ENCODE measurements around the gene UBR3.
"Not testable (repeated sequence)": the region's sequence is repeated elsewhere in the genome, so short reads cannot be mapped to it uniquely, and the experiment has no call there.

The UBR3 gene

DNA sequence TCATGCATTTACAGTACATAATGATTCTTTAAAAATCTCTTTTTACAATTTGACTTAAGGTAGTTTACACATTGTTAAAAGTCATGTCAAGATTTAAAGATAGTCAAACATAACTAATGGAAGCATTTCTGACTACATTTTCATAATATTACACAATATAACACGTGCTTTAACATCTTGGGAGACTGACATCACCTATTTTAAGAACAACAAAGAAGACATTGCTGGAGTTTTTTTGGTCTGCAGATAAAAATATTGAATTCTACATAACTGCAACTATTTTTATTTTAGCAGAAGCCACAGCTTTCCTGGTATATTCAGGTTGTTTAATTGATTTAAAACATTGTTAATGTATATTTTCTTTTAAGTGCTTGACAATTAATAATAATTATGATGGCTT lies 65.7 kb downstream of the UBR3 start:
- no peak overlapping the region for H3K4me3 ChIP-seq (replicated peaks; ENCODE audit: low read depth, low read length)
- H3K36me3 ChIP-seq (ENCODE audit: control insufficient read depth, insufficient read depth, low read length): no peaks in the 10 kb centered on the region
- H3K27me3 ChIP-seq (replicated peaks; ENCODE audit: control insufficient read depth, insufficient read depth, low read length): no peaks in the 10 kb centered on the region
- no peak for DNase-seq (ENCODE audit: extremely low read depth, insufficient read length)
- TF ChIP-seq, protein P1, sequence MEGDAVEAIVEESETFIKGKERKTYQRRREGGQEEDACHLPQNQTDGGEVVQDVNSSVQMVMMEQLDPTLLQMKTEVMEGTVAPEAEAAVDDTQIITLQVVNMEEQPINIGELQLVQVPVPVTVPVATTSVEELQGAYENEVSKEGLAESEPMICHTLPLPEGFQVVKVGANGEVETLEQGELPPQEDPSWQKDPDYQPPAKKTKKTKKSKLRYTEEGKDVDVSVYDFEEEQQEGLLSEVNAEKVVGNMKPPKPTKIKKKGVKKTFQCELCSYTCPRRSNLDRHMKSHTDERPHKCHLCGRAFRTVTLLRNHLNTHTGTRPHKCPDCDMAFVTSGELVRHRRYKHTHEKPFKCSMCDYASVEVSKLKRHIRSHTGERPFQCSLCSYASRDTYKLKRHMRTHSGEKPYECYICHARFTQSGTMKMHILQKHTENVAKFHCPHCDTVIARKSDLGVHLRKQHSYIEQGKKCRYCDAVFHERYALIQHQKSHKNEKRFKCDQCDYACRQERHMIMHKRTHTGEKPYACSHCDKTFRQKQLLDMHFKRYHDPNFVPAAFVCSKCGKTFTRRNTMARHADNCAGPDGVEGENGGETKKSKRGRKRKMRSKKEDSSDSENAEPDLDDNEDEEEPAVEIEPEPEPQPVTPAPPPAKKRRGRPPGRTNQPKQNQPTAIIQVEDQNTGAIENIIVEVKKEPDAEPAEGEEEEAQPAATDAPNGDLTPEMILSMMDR (IDR thresholded peaks at IDR 0.05; ENCODE audit: insufficient read depth, low read length, poor library complexity, severe bottlenecking): no peak

DNA sequence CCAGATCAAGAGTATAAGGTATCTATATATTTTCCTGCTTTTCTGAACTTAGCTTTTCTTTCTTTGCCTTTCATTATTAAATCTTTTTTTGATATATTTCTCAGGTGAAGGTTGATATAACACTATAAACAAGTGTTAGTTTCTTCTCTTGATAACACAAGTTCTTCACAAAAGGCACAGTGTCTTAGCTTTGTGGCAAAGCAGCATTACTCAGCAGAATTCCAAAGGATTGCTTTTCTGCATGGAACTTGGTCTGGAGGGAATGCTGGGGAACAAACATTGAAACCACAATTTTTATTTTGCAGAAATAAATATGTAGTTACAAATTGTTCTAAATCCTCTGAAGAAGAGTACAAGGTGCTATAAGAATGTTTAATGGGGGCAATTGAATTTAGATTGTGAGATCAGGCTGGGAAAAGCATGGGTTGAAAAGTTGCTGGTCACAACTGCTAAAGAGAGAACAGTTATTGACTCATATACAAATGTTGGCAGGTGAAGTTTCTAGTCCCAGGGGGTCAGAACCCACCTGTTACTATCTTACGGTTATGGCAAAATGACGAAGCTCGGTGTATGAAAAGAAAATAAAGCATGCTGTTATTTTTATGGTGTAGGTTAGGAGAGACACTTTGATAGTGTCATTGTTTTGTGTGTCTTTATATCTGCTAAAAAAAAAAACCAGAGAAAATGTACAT lies 68.2 kb downstream of the UBR3 start:
- Histone ChIP-seq H3K4me3 (replicated peaks; ENCODE audit: low read depth, low read length) (no peak overlapping the region), H3K36me3 (ENCODE audit: control insufficient read depth, insufficient read depth, low read length) (no peaks in the 10 kb centered on the region), H3K27me3 (replicated peaks; ENCODE audit: control insufficient read depth, insufficient read depth, low read length) (no peaks in the 10 kb centered on the region)
- TF ChIP-seq, protein P1 (IDR thresholded peaks at IDR 0.05; ENCODE audit: insufficient read depth, low read length, poor library complexity, severe bottlenecking): no peak
- no peak for DNase-seq (ENCODE audit: extremely low read depth, insufficient read length)

DNA sequence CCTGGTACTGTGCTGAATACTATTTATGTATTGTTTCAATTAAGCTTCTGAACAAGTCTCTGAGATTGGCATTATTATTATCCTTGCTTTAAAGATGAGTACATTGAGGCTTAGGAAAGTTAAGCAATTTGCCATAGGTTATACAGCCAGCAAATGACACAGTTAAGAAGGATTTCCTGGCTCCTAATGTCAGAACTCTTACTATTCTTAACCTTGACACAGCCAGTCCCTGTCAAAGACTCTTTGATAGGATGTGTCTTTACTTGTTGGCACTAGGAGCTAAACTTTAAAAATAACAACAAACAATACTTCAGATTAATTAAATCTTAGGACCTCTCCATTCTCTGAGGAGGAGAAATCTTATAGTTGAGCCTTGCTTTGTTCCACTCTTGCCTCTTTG lies 70.6 kb downstream of the UBR3 start:
- DNase-seq (ENCODE audit: extremely low read depth, insufficient read length): no peak
- Histone ChIP-seq H3K27me3 (replicated peaks; ENCODE audit: control insufficient read depth, insufficient read depth, low read length) (no peaks in the 10 kb centered on the region), H3K36me3 (ENCODE audit: control insufficient read depth, insufficient read depth, low read length) (no peaks in the 10 kb centered on the region), H3K4me3 (replicated peaks; ENCODE audit: low read depth, low read length) (no peak overlapping the region)
- TF ChIP-seq, protein P1 (IDR thresholded peaks at IDR 0.05; ENCODE audit: insufficient read depth, low read length, poor library complexity, severe bottlenecking): no peak

DNA sequence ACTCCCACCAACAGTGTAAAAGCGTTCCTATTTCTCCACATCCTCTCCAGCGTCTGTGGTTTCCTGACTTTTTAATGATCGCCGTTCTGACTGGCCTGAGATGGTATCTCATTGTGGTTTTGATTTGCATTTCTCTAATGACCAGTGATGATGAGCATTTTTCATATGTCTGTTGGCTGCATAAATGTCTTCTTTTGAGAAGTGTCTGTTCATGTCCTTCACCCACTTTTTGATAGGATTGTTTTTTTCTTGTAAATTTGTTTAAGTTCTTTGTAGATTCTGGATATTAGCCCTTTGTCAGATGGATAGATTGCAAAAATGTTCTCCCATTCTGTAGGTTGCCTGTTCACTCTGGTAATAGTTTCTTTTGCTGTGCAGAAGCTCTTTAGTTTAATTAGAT lies 72.8 kb downstream of the UBR3 start:
- H3K27me3 ChIP-seq (replicated peaks; ENCODE audit: control insufficient read depth, insufficient read depth, low read length); H3K36me3 ChIP-seq (ENCODE audit: control insufficient read depth, insufficient read depth, low read length); DNase-seq (ENCODE audit: extremely low read depth, insufficient read length); H3K4me3 ChIP-seq (replicated peaks; ENCODE audit: low read depth, low read length): not testable (repeated sequence)

DNA sequence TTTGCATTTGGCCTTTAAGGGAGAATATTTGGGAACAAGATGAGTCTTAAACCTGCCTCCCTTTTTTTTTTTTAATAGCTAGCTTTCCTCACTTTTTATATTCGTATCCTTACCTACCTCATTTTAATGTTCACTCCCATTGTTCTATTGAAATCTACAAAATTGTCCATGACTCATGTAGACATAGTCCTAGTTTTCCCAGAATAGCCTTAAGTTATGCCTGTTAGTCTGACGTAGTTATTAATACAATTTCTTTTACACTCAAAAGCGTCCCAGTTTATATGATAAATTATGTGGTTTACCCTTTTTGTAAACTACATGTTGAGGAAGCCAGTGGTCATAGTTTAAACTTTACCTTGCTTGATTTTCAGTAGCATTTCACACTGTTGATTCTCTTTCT lies 73.4 kb downstream of the UBR3 start:
- DNase-seq (ENCODE audit: extremely low read depth, insufficient read length): no peak
- H3K27me3 ChIP-seq (replicated peaks; ENCODE audit: control insufficient read depth, insufficient read depth, low read length): no peaks in the 10 kb centered on the region
- no peaks in the 10 kb centered on the region for H3K36me3 ChIP-seq (ENCODE audit: control insufficient read depth, insufficient read depth, low read length)
- no peak overlapping the region for H3K4me3 ChIP-seq (replicated peaks; ENCODE audit: low read depth, low read length)
- TF ChIP-seq, protein P1 (IDR thresholded peaks at IDR 0.05; ENCODE audit: insufficient read depth, low read length, poor library complexity, severe bottlenecking): no peak

DNA sequence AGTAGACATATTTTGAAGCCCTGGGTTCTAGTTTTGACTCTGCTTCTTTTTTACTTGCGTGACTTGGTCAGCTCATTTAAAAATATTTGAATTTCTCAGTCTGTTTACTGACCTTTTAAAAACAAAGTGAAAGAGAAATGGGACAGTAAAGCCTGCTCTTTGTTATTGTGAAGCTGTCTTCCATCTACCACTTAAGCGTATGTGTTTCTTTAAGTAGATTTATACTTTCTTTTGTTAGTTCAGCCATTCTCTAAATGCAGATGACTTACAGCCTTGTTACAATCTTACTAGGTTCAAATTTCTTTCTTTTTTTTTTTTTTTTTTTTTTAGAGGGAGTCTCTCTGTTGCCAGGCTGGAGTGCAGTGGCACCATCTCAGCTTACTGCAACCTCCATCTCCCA lies 79.5 kb downstream of the UBR3 start:
- Histone ChIP-seq H3K4me3 (replicated peaks; ENCODE audit: low read depth, low read length) (no peak overlapping the region), H3K36me3 (ENCODE audit: control insufficient read depth, insufficient read depth, low read length) (no peaks in the 10 kb centered on the region; the same call in 1 of the 2 replicates), H3K27me3 (replicated peaks; ENCODE audit: control insufficient read depth, insufficient read depth, low read length) (no peaks in the 10 kb centered on the region)
- TF ChIP-seq, protein P1 (IDR thresholded peaks at IDR 0.05; ENCODE audit: insufficient read depth, low read length, poor library complexity, severe bottlenecking): no peak
- DNase-seq (ENCODE audit: extremely low read depth, insufficient read length): no peak

Measured in GM06990 (cell line).